T-cell (primary cell): ENCODE measurements around the gene ITGAE. TPM values are rescaled to one million over a fixed set of nuclear protein-coding genes. Genes with fewer than 3 reads are reported as not detected.
"Not testable (repeated sequence)": the region's sequence is repeated elsewhere in the genome, so short reads cannot be mapped to it uniquely, and the experiment has no call there.

Experiments
- ATAC-seq, 4 experiments: fragments of 200-7000 bp in 3 of 4; fragments of 150-1000 bp in 1 of 4; cut with Tn5 transposase; replicated peaks in 1 of 4; 1 replicate in 3 of 4; 2 replicates in 1 of 4; pipeline ENCODE4 v1.10.0; 2021; ENCODE audit warnings: moderate library complexity in 3 of 4, mild to moderate bottlenecking in 2 of 4, moderate number of reproducible peaks in 1 of 4
- CTCF ChIA-PET, 2 donors: fragments of 300-600 bp; sonication (Branson Sonifier 250); formaldehyde crosslinking; loops; one replicate each; lab custom pipeline; 2022; ENCODE audit warnings: antibody characterized with exemption in 2 of 2; lab: Charles Lee
- POLR2A ChIA-PET, 2 donors: fragments of 300-600 bp; sonication (Branson Sonifier 250); formaldehyde crosslinking; loops; one replicate each; lab custom pipeline; 2022; ENCODE audit warnings: antibody characterized with exemption in 2 of 2; lab: Charles Lee
- DNase-seq, 35 experiments: peaks; one replicate each; pipeline versions ENCODE4 v3.0.0 to v3.0.0-alpha.2; 2013 to 2023
- H3K27ac ChIP-seq: one replicate; pipeline ENCODE4 v1.5.1; 2013; ENCODE audit warnings: low read length
- H3K27me3 ChIP-seq, 2 experiments: replicated peaks in 1 of 2; 1 replicate in 1 of 2; 2 replicates in 1 of 2; pipeline versions ENCODE4 v1.6.1 to v1.7.0; 2013; ENCODE audit warnings: low read length in 1 of 2, mixed read lengths in 1 of 2; ENCODE audit not compliant: control insufficient read depth in 2 of 2, insufficient read depth in 2 of 2; ENCODE audit errors: extremely low read depth in 1 of 2
- H3K36me3 ChIP-seq, 2 donors: 1 replicate in 1 of 2; 2 replicates in 1 of 2; pipeline versions ENCODE4 v1.6.1 to v1.7.0; 2013; ENCODE audit warnings: low read length in 1 of 2; ENCODE audit not compliant: control insufficient read depth in 2 of 2, insufficient read depth in 1 of 2; ENCODE audit errors: extremely low read depth in 1 of 2
- H3K4me1 ChIP-seq, 2 experiments: 1 replicate in 1 of 2; 2 replicates in 1 of 2; pipeline versions ENCODE4 v1.6.1 to v1.7.0; 2013; ENCODE audit warnings: low read length in 2 of 2, mixed read lengths in 1 of 2; ENCODE audit not compliant: insufficient read depth in 2 of 2, control insufficient read depth in 1 of 2; ENCODE audit errors: extremely low read depth in 1 of 2
- H3K4me3 ChIP-seq, 2 donors: 1 replicate in 1 of 2; 2 replicates in 1 of 2; pipeline versions ENCODE4 v1.5.1 to v1.7.0; 2013; ENCODE audit warnings: mild to moderate bottlenecking in 2 of 2, low read length in 1 of 2, moderate library complexity in 1 of 2; ENCODE audit not compliant: control insufficient read depth in 1 of 2; ENCODE audit errors: extremely low read depth in 1 of 2
- H3K9me3 ChIP-seq: 2 replicates; pipeline ENCODE4 v1.7.0; 2013
- H3K27ac Mint-ChIP-seq, 2 donors: one replicate each; pipeline ENCODE4 v1.8.0; 2020 to 2021; ENCODE audit warnings: mild to moderate bottlenecking in 2 of 2, mixed read lengths in 2 of 2
- H3K27me3 Mint-ChIP-seq, 2 donors: one replicate each; pipeline ENCODE4 v1.8.0; 2021 to 2022; ENCODE audit warnings: mixed read lengths in 2 of 2
- H3K36me3 Mint-ChIP-seq: one replicate; pipeline ENCODE4 v1.8.0; 2021; ENCODE audit warnings: mixed read lengths
- H3K4me1 Mint-ChIP-seq, 3 donors: one replicate each; pipeline ENCODE4 v1.8.0; 2020 to 2022; ENCODE audit warnings: mixed read lengths in 3 of 3, mild to moderate bottlenecking in 1 of 3
- H3K4me3 Mint-ChIP-seq, 3 donors: one replicate each; pipeline ENCODE4 v1.8.0; 2020 to 2022; ENCODE audit warnings: mild to moderate bottlenecking in 3 of 3, mixed read lengths in 3 of 3, moderate library complexity in 3 of 3
- H3K9me3 Mint-ChIP-seq, 3 donors: one replicate each; pipeline ENCODE4 v1.8.0; 2020 to 2022; ENCODE audit warnings: mixed read lengths in 3 of 3
- WGBS: methylation state at CpG from one replicate; pipeline ENCODE4 v1.1.5; 2013; ENCODE audit warnings: missing lambda C conversion rate; ENCODE audit not compliant: insufficient coverage; 5-methylcytosine and 5-hydroxymethylcytosine counted together
- total RNA-seq, 35 experiments: library from RNA in 6 of 35; stranded (reverse) in 6 of 35; fragments of 120-200 nt in 1 of 35; gene quantifications; one replicate each; pipeline versions ENCODE4 v1.2.1 to v1.2.4 and lab custom pipeline; 2013 to 2026

The ITGAE gene
- total RNA-seq, 5 donors from 2014 or later (not counting 1 experiment from before 2014, with no cell fraction given), result 13.0 to 40.0 (median 25.2) TPM

GRCh38 chr17:3729881-3730280 is 71.1 kb downstream of the ITGAE start:
- ChIA-PET CTCF (no interaction called here), POLR2A (no interaction called here)
- no peaks in the 10 kb centered on the region for H3K9me3 Mint-ChIP-seq
- H3K27me3 Mint-ChIP-seq, result no peaks in the 10 kb centered on the region
- Histone ChIP-seq H3K9me3 (no peaks in the 10 kb centered on the region), H3K4me3 (no peak overlapping the region), H3K27me3 (no peaks in the 10 kb centered on the region), H3K27ac (no peak overlapping the region), H3K4me1 (peaks cover 0 to under 1% of the 10 kb centered on the region in 2 experiments), H3K36me3 (no peaks in the 10 kb centered on the region)
- H3K4me1 Mint-ChIP-seq, result peaks cover 0 to 5% (median 0%) of the 10 kb centered on the region in 3 donors
- no peak overlapping the region for H3K4me3 Mint-ChIP-seq
- no peak overlapping the region for H3K27ac Mint-ChIP-seq
- no peak for ATAC-seq
- WGBS, result 100% methylated on average over 1 of the region's 6 CpGs
- H3K36me3 Mint-ChIP-seq, result no peaks in the 10 kb centered on the region
- DNase-seq, result no peak

GRCh38 chr17:3728099-3728498 is 72.9 kb downstream of the ITGAE start:
- H3K9me3 Mint-ChIP-seq, ATAC-seq, H3K36me3 Mint-ChIP-seq, DNase-seq, H3K27ac Mint-ChIP-seq, H3K4me3 ChIP-seq, H3K27me3 ChIP-seq, H3K9me3 ChIP-seq, H3K27me3 Mint-ChIP-seq, POLR2A ChIA-PET, H3K4me3 Mint-ChIP-seq, H3K36me3 ChIP-seq, H3K27ac ChIP-seq: not testable (repeated sequence)
- WGBS, result no CpG with 5 or more reads among the region's 3 CpGs
- H3K4me1 Mint-ChIP-seq, result peaks cover 4 to 13% (median 7%) of the 10 kb centered on the region in 3 donors
- CTCF ChIA-PET, result interaction anchor here in 1 of 2 donors (1.9 kb wide), 1 partner anchor 10 kb away, joined by 5 read pairs; no protein-coding TSS in a partner anchor
- peaks cover under 1 to 12% of the 10 kb centered on the region in 2 experiments for H3K4me1 ChIP-seq

- Histone ChIP-seq H3K4me1 (peaks cover 8 to 21% of the 10 kb centered on the region in 2 experiments), H3K27ac (no peak overlapping the region), H3K4me3 (no peak overlapping the region), H3K36me3 (no peaks in the 10 kb centered on the region), H3K27me3 (no peaks in the 10 kb centered on the region), H3K9me3 (no peaks in the 10 kb centered on the region)
- CTCF ChIA-PET, result interaction anchor here in 1 of 2 donors (1.9 kb wide), 1 partner anchor 11 kb away, joined by 5 read pairs; no protein-coding TSS in a partner anchor
- POLR2A ChIA-PET, result interaction anchor here in 1 of 2 donors (1.3 kb wide), 1 partner anchor 36 kb away, joined by 5 read pairs; no protein-coding TSS in a partner anchor
- ATAC-seq, result no peak
- H3K27me3 Mint-ChIP-seq, result no peaks in the 10 kb centered on the region
- H3K27ac Mint-ChIP-seq, result no peak overlapping the region
- no peaks in the 10 kb centered on the region for H3K36me3 Mint-ChIP-seq
- no peak overlapping the region for H3K4me3 Mint-ChIP-seq
- H3K9me3 Mint-ChIP-seq, result no peaks in the 10 kb centered on the region
- 60% methylated on average over 1 of the region's 2 CpGs for WGBS
- H3K4me1 Mint-ChIP-seq, result peaks cover 13 to 22% (median 18%) of the 10 kb centered on the region in 3 donors
- DNase-seq, result no peak
These were observed 73.9 kb downstream of the ITGAE start for GRCh38 chr17:3727041-3727440.

DNA sequence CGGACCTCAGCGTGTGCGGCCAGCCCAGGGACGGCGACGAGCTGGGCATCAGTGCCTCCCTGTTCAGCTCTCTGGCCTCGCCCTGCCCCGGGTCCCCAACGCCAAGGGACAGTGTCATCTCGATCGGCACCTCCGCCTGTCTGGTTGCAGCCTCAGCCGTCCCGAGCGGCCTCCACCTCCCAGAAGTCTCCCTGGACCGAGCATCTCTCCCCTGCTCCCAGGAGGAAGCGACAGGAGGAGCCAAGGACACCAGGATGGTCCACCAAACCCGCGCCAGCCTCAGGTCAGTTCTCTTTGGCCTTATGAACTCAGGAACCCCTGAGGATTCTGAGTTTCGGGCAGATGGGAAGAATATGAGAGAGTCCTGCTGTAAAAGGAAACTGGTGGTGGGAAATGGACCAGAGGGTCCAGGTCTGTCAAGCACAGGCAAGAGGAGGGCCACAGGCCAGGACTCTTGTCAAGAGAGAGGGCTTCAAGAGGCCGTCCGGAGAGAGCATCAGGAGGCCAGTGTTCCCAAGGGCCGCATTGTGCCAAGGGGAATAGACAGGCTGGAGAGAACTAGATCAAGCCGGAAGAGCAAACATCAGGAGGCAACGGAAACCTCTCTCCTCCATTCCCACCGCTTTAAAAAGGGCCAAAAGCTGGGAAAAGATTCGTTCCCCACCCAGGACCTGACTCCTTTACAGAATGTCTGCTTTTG is 76.5 kb downstream of the ITGAE start:
- WGBS, result 14% methylated on average over 23 of the region's 27 CpGs
- Mint-ChIP-seq H3K36me3 (peaks cover 8% of the 10 kb centered on the region), H3K4me3 (peak overlapping the region; percentile 76 to 93 (median 91)), H3K27me3 (no peaks in the 10 kb centered on the region), H3K4me1 (peaks cover 32 to 42% (median 38%) of the 10 kb centered on the region in 3 donors), H3K9me3 (no peaks in the 10 kb centered on the region), H3K27ac (no peak overlapping the region)
- H3K9me3 ChIP-seq, result no peaks in the 10 kb centered on the region
- H3K27ac ChIP-seq, result no peak overlapping the region
- ChIA-PET POLR2A (no interaction called here), CTCF (interaction anchor here in 1 of 2 donors (0.6 kb wide), 1 partner anchor 112 kb away, joined by 5 read pairs; no protein-coding TSS in a partner anchor)
- H3K36me3 ChIP-seq, result no peaks in the 10 kb centered on the region
- H3K27me3 ChIP-seq, result no peaks in the 10 kb centered on the region
- DNase-seq (no peak), ATAC-seq (no peak)
- peaks cover 15 to 36% of the 10 kb centered on the region in 2 experiments for H3K4me1 ChIP-seq
- peak overlapping the region; percentile 88 to 93 for H3K4me3 ChIP-seq

DNA sequence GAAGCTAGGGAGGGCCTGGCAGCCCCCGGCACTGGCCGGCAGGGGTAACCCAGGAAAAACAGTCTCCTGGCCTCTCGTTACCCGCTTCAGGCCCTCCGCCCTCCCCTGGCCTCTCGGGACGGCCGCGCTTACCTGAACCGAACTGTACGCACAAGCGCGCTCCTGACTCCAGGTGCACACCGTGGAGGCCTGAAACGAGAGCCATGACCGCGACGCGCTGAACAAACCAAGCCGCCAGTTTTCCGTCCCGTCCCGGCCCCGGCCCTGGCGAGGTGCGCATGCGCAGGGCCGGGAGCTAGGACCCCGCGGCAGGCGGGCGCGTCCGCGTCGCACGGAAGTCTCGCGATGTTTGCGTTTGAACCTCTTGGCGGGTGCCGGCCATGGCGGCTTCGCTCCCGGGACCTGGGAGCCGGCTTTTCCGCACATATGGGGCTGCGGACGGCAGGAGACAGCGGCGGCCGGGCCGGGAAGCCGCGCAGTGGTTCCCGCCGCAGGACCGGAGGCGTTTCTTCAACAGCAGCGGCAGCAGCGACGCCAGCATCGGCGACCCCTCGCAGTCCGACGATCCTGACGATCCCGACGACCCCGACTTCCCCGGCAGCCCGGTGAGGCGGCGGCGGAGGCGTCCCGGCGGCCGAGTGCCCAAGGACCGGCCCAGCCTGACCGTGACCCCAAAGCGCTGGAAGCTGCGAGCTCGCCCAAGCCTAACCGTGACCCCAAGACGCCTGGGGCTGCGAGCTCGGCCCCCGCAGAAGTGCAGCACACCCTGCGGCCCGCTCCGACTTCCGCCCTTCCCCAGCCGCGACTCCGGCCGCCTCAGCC is 77.2 kb downstream of the ITGAE start, which contains the start of gene HASPIN:
Gene HASPIN (plus strand): TSS at position 348 of the 822 bp plus-strand sequence. CDS start 33 bp downstream, at position 381.
- H3K27ac ChIP-seq, result peak within 1 kb of the TSS; percentile 56
- ChIA-PET POLR2A (interaction anchor here in 1 of 2 donors (0.5 kb wide), 1 partner anchor 73 kb away, joined by 7 read pairs; no protein-coding TSS in a partner anchor), CTCF (interaction anchor here (0.5 to 1.7 kb wide), 7 partner anchors 9 to 896 kb away, joined by 3 to 7 read pairs (median 3); partner anchors contain the start of genes CTNS (in 1 of the 2) and SHPK (in 1 of the 2))
- Mint-ChIP-seq H3K4me1 (peaks cover 35 to 45% (median 38%) of the 10 kb centered on the region in 3 donors), H3K27me3 (no peaks in the 10 kb centered on the region), H3K36me3 (peaks cover 8% of the 10 kb centered on the region), H3K27ac (peak within 1 kb of the TSS; percentile 79 to 93), H3K9me3 (no peaks in the 10 kb centered on the region), H3K4me3 (peak within 1 kb of the TSS; percentile 76 to 93 (median 91))
- no peaks in the 10 kb centered on the region for H3K9me3 ChIP-seq
- peak within 1 kb of the TSS; percentile 88 to 93 for H3K4me3 ChIP-seq
- H3K27me3 ChIP-seq, result no peaks in the 10 kb centered on the region
- peaks cover 0 to 3% of the 10 kb centered on the region in 2 donors for H3K36me3 ChIP-seq
- ATAC-seq (peak; percentile 89 to 94 (median 94)), DNase-seq (peak; percentile 78 to 97 (median 87))
- peaks cover 15 to 36% of the 10 kb centered on the region in 2 experiments for H3K4me1 ChIP-seq
- under 1% methylated on average over 98 of the region's 98 CpGs for WGBS

GRCh38 chr17:3723188-3723555 is 77.8 kb downstream of the ITGAE start:
- Histone ChIP-seq H3K9me3 (no peaks in the 10 kb centered on the region), H3K4me3 (peak overlapping the region; percentile 88 to 93), H3K36me3 (peaks cover 4 to 9% of the 10 kb centered on the region in 2 donors), H3K27me3 (no peaks in the 10 kb centered on the region), H3K27ac (peak overlapping the region; percentile 56), H3K4me1 (peaks cover 15 to 36% of the 10 kb centered on the region in 2 experiments)
- 0% methylated on average over 11 of the region's 13 CpGs for WGBS
- H3K4me3 Mint-ChIP-seq, result peak overlapping the region; percentile 76 to 93 (median 91)
- H3K4me1 Mint-ChIP-seq, result peaks cover 38 to 48% (median 40%) of the 10 kb centered on the region in 3 donors
- peak overlapping the region; percentile 75 to 93 for H3K27ac Mint-ChIP-seq
- POLR2A ChIA-PET, result no interaction called here
- no peaks in the 10 kb centered on the region for H3K27me3 Mint-ChIP-seq
- CTCF ChIA-PET, result interaction anchor here (0.5 to 1.7 kb wide), 7 partner anchors 8 to 1554 kb away, joined by 3 to 7 read pairs (median 4); partner anchors contain the start of genes CTNS (in 1 of the 2) and SHPK (in 1 of the 2)
- H3K9me3 Mint-ChIP-seq, result no peaks in the 10 kb centered on the region
- DNase-seq, result no peak
- peak in 1 of 4 experiments; percentile 2 for ATAC-seq
- H3K36me3 Mint-ChIP-seq, result peaks cover 12% of the 10 kb centered on the region
